Measurements from ENCODE around the gene SYPL1.
"Not testable (repeated sequence)": the region's sequence is repeated elsewhere in the genome, so short reads cannot be mapped to it uniquely, and the experiment has no call there.

The SYPL1 gene

GRCh38 chr7:106112118-106112971 lies at the start of gene SYPL1:
Gene SYPL1 (minus strand): TSS chr7:106112312. CDS start chr7:106112208, 104 bp downstream.
- peak; percentile 38 to 92 (median 84) for DNase-seq

GRCh38 chr7:106155027-106155426 lies 42.9 kb upstream of the SYPL1 start:
- DNase-seq: no peak

DNA sequence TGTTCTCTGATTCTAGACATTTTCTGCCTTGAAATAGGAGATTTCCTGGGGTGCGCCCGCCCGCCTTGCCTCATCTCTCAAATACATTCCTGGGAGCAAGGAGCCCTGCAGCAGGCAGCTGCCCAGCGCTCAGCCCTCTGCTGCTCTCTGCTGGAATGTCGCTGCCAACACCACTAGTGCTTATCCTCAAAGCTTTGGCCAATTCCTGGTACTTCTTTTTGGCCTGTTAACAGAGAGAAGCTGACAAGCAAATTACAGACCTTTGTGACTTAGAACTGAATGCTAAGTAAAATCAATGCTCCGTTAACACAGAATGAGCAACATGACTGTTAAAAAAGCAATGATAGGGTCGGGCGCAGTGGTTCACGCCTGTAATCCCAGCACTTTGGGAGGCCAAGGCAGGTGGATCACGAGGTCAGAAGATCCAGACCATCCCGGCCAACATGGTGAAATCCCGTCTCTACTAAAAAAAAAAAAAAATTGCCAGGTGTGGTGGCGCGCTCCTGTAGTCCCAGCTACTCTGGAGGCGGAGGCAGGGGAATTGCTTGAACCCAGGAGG lies 41.9 kb upstream of the SYPL1 start:
- DNase-seq: peak in 13 of 14 donors; percentile 23 to 74 (median 64)

- DNase-seq: no peak
These were observed 40.2 kb upstream of the SYPL1 start for GRCh38 chr7:106152313-106152665.

GRCh38 chr7:106151459-106152312 lies 39.6 kb upstream of the SYPL1 start:
- no peak for DNase-seq

DNA sequence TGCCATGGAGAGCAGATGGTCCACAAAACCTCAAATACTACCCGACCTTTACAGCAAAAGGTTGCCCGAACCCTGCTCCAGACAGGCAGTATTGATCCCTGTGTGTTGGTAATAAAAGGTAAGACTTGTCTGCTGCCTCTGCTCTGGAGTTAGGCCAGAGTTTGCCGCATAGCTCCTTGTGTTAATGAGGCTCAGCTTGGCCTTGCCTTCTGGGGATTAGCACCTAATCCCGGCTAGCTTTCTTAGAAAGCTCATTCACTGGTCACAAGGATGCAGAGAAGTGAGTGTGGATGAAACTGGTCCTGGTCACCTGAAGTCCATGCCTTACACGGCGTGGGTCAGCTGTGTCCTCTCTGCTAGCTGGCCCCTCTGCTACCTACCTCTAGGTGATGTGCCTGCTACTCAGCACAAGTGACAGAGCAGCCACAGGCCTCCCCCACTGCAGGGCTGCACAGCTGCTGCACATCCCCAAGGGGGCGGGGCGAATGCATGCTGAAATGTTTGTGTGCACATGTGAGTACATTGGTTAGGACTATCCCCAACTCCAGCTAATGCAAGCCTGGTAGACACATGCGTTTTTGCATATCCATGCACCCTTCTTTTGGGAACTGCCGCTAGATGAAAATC lies 31.7 kb upstream of the SYPL1 start:
- no peak for DNase-seq

- DNase-seq: no peak
These were observed 30.0 kb upstream of the SYPL1 start for GRCh38 chr7:106142136-106142535.

- DNase-seq: no peak
These were observed 28.5 kb upstream of the SYPL1 start for GRCh38 chr7:106140406-106141173.

GRCh38 chr7:106139265-106140251 lies 27.4 kb upstream of the SYPL1 start:
- no peak for DNase-seq

DNA sequence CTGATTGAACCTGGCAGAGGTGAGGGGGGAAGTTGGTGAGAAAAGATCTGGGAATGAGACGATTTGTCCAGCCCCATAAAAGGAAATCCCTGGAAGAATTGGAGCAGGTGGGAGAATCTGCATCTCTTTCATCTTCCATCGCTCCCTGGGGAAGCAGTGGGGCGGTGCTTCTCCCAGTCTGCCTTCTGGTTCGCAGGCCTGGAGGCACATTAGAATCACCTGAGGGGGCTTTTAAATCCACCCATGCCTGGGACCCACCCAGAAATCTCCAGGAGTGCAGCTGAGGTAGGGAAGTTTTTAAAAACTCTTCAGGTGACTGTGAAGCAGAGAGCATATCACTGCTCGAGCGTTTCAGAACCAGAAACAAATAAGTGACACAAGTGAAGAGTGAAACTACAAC lies 26.7 kb upstream of the SYPL1 start:
- DNase-seq: no peak

DNA sequence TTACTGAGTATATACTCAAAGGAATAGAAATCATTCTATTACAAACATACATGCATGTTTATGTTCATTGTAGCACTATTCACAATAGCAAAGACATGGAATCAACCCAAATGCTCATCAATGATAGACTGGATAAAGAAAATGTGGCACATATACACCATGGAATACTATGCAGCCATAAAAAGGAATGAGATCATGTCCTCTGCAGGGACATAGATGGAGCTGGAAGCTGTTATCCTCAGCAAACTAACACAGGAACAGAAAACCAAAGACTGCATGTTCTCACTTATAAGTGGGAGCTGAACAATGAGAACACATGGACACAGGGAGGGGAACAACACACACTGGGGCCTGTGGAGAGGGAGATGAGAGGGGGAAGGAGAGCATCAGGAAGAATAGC lies 26.1 kb upstream of the SYPL1 start:
- DNase-seq: not testable (repeated sequence)

- no peak for DNase-seq
These were observed 22.1 kb upstream of the SYPL1 start for GRCh38 chr7:106134241-106134640.

GRCh38 chr7:106129291-106129690 lies 17.2 kb upstream of the SYPL1 start:
- no peak for DNase-seq

DNA sequence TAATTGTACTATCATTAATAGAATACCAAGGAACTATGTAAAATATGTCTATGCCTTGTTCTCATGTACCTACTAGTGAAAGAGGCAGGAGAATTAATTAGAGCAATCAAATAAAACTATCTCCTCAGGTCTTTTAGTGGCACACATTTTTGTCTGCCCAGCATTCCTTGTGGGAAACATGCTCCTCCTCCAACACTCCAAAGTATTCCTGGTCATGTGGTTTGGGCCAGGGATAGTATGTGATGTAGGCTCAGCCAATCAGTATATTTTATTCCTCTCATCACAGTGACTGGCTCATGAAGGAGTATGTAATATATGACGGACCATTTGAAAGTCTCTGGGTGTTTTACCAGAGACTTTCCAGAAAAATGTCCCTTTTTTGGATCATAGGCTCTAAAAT lies 16.7 kb upstream of the SYPL1 start:
- no peak for DNase-seq

DNA sequence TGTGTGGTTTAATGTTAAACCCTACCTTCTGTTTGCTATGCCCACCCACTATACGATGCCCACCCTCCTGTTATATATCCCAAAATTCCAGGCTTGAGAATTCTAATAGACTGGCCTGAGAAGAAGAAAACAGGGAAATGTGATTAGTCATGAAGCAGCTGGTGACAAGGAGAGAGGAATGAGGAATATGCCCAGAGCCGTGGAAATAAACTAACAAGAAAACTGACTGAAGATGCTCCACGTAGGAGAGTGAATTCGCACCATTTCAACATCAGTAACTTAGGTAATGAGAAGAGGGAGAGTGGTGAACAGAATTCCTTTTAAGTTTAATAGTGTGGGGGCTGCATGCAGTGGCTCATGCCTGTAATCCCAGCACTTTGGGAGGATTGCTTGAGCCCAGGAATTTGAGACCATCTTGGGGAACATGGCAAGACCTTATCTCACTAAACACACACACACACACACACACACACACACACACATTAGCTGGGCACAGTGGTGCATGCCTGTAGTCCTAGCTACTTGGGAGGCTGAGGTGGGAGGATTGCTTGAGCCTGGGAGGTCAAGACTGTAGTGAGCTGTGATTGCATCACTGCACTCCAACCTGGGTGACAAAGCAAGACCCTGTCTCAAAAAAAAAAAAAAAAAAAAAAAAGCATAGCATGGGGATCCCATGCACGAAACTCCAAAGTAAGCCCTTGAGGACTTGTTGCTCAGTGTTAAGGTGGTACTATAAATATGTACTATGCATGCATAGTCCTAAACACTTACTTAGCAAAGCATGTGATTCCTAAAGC lies 16.1 kb upstream of the SYPL1 start:
- no peak for DNase-seq

- DNase-seq: no peak
These were observed 14.2 kb upstream of the SYPL1 start for GRCh38 chr7:106126170-106126938.

DNA sequence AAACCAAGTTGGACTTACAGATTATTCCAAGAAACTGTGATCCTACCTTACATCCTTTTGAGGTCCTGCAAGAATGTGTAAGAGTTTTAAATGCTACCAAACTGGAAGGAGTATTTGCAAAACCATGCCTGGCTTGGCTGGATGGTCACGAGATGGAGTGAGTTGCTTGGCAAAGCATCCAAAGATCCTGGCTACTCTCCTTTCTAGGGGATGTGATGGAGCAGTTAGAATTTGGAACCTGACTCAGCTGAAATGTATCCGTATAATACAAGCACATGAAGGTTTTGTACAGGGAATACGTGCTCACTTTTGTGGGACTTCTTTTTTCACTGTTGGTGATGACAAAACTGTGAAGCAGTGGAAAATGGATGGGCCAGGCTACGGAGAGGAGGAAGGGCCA lies 13.3 kb upstream of the SYPL1 start:
- no peak for DNase-seq

- no peak for DNase-seq
These were observed 12.1 kb upstream of the SYPL1 start for GRCh38 chr7:106124186-106124585.

GRCh38 chr7:106122713-106123112 lies 10.6 kb upstream of the SYPL1 start:
- no peak for DNase-seq
